ENCODE measurements around the gene CHST10. TPM values are rescaled to one million over a fixed set of nuclear protein-coding genes. Genes with fewer than 3 reads are reported as not detected.

Gene CHST10
- total RNA-seq, 2 experiments from 2014 or later, result 2.1 to 3.1 TPM

- peaks cover 1% of the 10 kb centered on the region for H3K27me3 Mint-ChIP-seq
- H3K4me1 Mint-ChIP-seq, result peaks cover 7% of the 10 kb centered on the region
- no peak overlapping the region for H3K4me3 Mint-ChIP-seq
- DNase-seq, result no peak
- H3K9me3 Mint-ChIP-seq, result no peaks in the 10 kb centered on the region
- POLR2A ChIA-PET, result no interaction called here
- no peaks in the 10 kb centered on the region for H3K36me3 Mint-ChIP-seq (ENCODE audit: low read depth)
- H3K27ac Mint-ChIP-seq, result no peak overlapping the region
- CTCF ChIA-PET, result interaction anchor here (1.2 to 2.3 kb wide), 2 partner anchors 10 to 31 kb away, joined by 3 to 6 read pairs; no protein-coding TSS in a partner anchor
These were observed 5.6 kb downstream of the CHST10 start for GRCh38 chr2:100411841-100412292.

- Mint-ChIP-seq H3K4me1 (no peaks in the 10 kb centered on the region), H3K4me3 (no peak overlapping the region), H3K27me3 (no peaks in the 10 kb centered on the region), H3K27ac (no peak overlapping the region), H3K36me3 (ENCODE audit: low read depth) (no peaks in the 10 kb centered on the region), H3K9me3 (no peaks in the 10 kb centered on the region)
- ChIA-PET CTCF (interaction anchor here (0.7 kb wide), 1 partner anchor 29 kb away, joined by 4 read pairs; no protein-coding TSS in a partner anchor), POLR2A (no interaction called here)
- DNase-seq, result no peak
These were observed 7.4 kb downstream of the CHST10 start for GRCh38 chr2:100409975-100410647.

- CTCF ChIA-PET, result interaction anchor here (0.7 kb wide), 1 partner anchor 28 kb away, joined by 4 read pairs; no protein-coding TSS in a partner anchor
- no peak for DNase-seq
- no peaks in the 10 kb centered on the region for H3K27me3 Mint-ChIP-seq
- H3K9me3 Mint-ChIP-seq, result no peaks in the 10 kb centered on the region
- POLR2A ChIA-PET, result no interaction called here
- no peak overlapping the region for H3K4me3 Mint-ChIP-seq
- H3K27ac Mint-ChIP-seq, result no peak overlapping the region
- no peaks in the 10 kb centered on the region for H3K4me1 Mint-ChIP-seq
- no peaks in the 10 kb centered on the region for H3K36me3 Mint-ChIP-seq (ENCODE audit: low read depth)
These were observed 8.0 kb downstream of the CHST10 start for GRCh38 chr2:100409461-100409860.

GRCh38 chr2:100408941-100409340, 8.5 kb downstream of the CHST10 start:
- no peak overlapping the region for H3K4me3 Mint-ChIP-seq
- CTCF ChIA-PET, result no interaction called here
- POLR2A ChIA-PET, result no interaction called here
- H3K9me3 Mint-ChIP-seq, result no peaks in the 10 kb centered on the region
- H3K27me3 Mint-ChIP-seq, result no peaks in the 10 kb centered on the region
- H3K4me1 Mint-ChIP-seq, result no peaks in the 10 kb centered on the region
- H3K27ac Mint-ChIP-seq, result no peak overlapping the region
- H3K36me3 Mint-ChIP-seq (ENCODE audit: low read depth), result no peaks in the 10 kb centered on the region
- no peak for DNase-seq

DNA sequence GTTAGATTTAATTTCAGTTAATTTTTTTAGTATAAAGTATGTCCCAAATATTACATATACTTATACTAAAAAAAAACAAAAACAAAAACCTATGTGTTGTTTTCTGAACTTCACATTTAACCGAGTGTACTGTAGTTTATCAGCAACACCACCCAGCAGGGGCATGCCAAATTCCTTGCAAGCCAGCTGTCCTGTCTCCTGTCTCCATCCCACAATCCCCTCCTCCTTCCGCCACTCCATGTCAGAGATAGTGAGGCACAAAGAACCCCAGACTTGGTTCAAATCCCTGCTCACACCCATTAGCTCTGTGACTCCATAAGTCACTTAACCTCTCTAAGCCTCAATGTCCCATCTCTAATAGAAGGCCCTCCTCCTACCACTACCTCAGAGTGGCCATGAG, 9.4 kb downstream of the CHST10 start:
- H3K4me3 Mint-ChIP-seq, result no peak overlapping the region
- H3K9me3 Mint-ChIP-seq, result no peaks in the 10 kb centered on the region
- POLR2A ChIA-PET, result no interaction called here
- no peaks in the 10 kb centered on the region for H3K27me3 Mint-ChIP-seq
- DNase-seq, result no peak
- H3K4me1 Mint-ChIP-seq, result no peaks in the 10 kb centered on the region
- CTCF ChIA-PET, result no interaction called here
- no peak overlapping the region for H3K27ac Mint-ChIP-seq
- H3K36me3 Mint-ChIP-seq (ENCODE audit: low read depth), result no peaks in the 10 kb centered on the region

DNA sequence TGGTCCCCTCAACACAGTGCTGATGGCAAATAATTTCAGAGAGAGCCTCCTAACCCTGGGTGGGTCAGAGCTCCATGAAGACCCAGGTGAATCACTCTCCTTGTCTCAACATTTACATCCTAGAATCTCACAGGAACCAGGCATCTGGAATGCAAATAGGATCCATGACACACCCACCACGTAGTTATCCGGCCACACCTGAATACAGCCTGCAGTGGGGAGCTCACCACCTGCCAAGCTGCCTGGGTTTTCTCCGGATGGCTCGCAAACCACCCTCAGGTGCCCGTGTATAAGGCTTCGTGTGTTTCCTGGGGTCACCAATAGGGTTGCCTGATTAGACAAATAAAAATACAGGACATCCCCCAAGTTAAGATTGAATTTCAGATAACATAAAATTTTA, 9.9 kb downstream of the CHST10 start:
- H3K4me3 Mint-ChIP-seq, result no peak overlapping the region
- ChIA-PET CTCF (no interaction called here), POLR2A (no interaction called here)
- DNase-seq, result no peak
- no peaks in the 10 kb centered on the region for H3K36me3 Mint-ChIP-seq (ENCODE audit: low read depth)
- no peaks in the 10 kb centered on the region for H3K27me3 Mint-ChIP-seq
- no peaks in the 10 kb centered on the region for H3K4me1 Mint-ChIP-seq
- H3K27ac Mint-ChIP-seq, result no peak overlapping the region
- no peaks in the 10 kb centered on the region for H3K9me3 Mint-ChIP-seq

DNA sequence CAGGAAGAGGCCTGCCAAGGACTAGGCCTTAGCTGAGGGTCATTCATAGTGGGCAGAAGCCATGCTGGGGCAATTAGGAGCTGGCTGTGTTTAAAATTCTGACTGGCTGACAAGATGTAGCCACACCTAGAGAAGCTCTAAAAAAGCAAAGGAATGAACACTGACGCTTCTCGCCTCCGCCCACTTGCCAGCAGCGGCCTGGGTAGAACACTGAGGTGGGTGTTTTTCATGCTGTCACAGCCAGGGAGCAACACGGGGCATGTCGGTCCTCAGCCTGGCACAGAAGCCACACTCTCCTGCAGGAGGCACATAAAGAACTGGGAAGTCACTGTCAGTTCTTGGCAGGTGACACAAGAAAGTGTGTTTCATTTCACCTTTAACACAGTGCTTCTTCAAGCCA, 10.4 kb downstream of the CHST10 start:
- CTCF ChIA-PET, result no interaction called here
- no peak for DNase-seq
- H3K36me3 Mint-ChIP-seq (ENCODE audit: low read depth), result no peaks in the 10 kb centered on the region

GRCh38 chr2:100406120-100406508, 11.4 kb downstream of the CHST10 start:
- CTCF ChIA-PET, result no interaction called here

More for the DNA sequence above, 10.4 kb downstream of the CHST10 start:
- no peak overlapping the region for H3K27ac Mint-ChIP-seq
- no peaks in the 10 kb centered on the region for H3K4me1 Mint-ChIP-seq
- H3K4me3 Mint-ChIP-seq, result no peak overlapping the region
- H3K9me3 Mint-ChIP-seq, result no peaks in the 10 kb centered on the region
- no peaks in the 10 kb centered on the region for H3K27me3 Mint-ChIP-seq
- POLR2A ChIA-PET, result no interaction called here

DNA sequence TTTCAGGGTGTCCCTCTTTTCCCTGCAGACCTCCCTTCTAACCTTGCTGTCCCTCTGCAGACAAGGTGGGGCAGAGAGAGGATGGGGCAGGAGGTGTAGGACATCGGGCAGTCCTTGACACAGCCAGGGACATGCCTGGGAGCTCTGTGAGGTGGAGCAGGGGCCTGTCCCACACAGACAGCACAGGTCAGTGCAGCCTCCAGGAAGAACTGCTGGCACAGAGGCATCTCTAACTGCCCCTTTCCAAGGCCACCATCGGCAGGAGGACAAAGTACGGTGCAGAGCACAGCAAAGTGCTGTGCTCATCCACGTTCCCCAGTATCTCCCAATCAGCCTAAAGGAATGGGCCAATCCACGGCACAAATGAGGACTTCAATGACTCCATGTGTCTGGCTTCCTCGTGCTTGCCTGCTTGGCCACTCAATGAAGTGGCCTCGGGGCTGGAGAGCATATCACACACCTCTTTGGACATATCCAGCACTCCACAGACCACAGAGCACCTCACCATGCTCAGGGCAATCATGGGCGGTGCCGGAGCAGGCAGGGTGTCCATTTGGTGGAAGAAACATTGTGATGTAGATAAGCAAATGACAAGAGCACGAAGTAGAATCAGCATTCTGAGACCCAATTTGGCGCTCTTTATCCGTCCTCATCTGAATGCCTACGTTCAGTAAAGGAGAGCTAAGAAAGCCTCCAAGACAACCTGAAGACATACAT, 11.9 kb downstream of the CHST10 start:
- DNase-seq, result no peak
- Mint-ChIP-seq H3K27me3 (no peaks in the 10 kb centered on the region), H3K36me3 (ENCODE audit: low read depth) (no peaks in the 10 kb centered on the region), H3K9me3 (no peaks in the 10 kb centered on the region), H3K4me1 (no peaks in the 10 kb centered on the region), H3K4me3 (no peak overlapping the region), H3K27ac (no peak overlapping the region)
- CTCF ChIA-PET, result no interaction called here
- POLR2A ChIA-PET, result no interaction called here

More at GRCh38 chr2:100406120-100406508, 11.4 kb downstream of the CHST10 start:
- H3K27me3 Mint-ChIP-seq, result no peaks in the 10 kb centered on the region
- H3K9me3 Mint-ChIP-seq, result no peaks in the 10 kb centered on the region
- H3K27ac Mint-ChIP-seq, result no peak overlapping the region
- no peak for DNase-seq
- POLR2A ChIA-PET, result no interaction called here
- H3K4me1 Mint-ChIP-seq, result no peaks in the 10 kb centered on the region
- no peak overlapping the region for H3K4me3 Mint-ChIP-seq
- H3K36me3 Mint-ChIP-seq (ENCODE audit: low read depth), result no peaks in the 10 kb centered on the region

DNA sequence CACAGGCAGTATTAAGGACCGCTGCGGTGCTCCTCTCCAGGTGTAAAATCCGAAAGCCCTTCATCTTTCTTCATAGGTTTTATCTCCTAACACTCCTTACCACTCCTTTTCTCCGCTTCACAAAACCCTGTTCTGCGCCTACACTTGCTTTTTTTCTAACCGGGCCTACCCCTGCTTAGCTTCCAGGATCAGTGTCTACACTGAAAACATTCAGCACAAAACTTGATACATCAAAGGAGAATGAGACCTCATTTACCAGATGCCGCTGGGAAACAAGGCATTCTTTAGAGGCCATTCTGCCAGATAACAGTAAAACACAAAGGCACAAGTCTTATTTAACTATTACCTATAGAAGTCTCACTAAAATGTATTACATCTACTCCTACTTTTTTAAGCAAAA, 13.1 kb downstream of the CHST10 start:
- CTCF ChIA-PET, result no interaction called here
- H3K36me3 Mint-ChIP-seq (ENCODE audit: low read depth), result no peaks in the 10 kb centered on the region
- H3K27ac Mint-ChIP-seq, result no peak overlapping the region
- H3K4me3 Mint-ChIP-seq, result no peak overlapping the region
- H3K9me3 Mint-ChIP-seq, result no peaks in the 10 kb centered on the region
- POLR2A ChIA-PET, result no interaction called here
- H3K27me3 Mint-ChIP-seq, result no peaks in the 10 kb centered on the region
- no peak for DNase-seq
- no peaks in the 10 kb centered on the region for H3K4me1 Mint-ChIP-seq

DNA sequence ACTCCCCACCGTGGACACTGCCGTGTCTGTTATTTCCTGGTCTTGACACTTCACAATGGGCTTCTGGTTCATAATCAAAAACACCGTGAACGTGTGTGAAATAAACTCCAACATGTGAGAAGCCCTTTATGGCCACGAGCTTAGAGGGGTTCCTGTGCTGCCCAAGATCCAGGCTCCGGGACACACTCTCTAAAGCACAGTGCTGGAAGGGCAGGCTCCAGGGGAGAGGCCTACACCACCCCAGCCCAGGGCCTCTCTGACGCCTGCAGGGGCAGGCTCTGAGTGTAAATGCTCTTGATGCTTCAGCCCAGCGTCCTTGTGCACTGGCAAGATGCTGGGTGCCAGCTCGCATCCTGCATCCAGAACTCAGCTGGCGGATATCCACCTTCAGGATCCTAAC, 13.7 kb downstream of the CHST10 start:
- Mint-ChIP-seq H3K4me3 (no peak overlapping the region), H3K4me1 (no peaks in the 10 kb centered on the region), H3K27me3 (no peaks in the 10 kb centered on the region), H3K27ac (no peak overlapping the region), H3K9me3 (no peaks in the 10 kb centered on the region), H3K36me3 (ENCODE audit: low read depth) (no peaks in the 10 kb centered on the region)
- no peak for DNase-seq
- ChIA-PET POLR2A (no interaction called here), CTCF (no interaction called here)

- POLR2A ChIA-PET, result no interaction called here
- DNase-seq, result no peak
- Mint-ChIP-seq H3K27me3 (no peaks in the 10 kb centered on the region), H3K36me3 (ENCODE audit: low read depth) (no peaks in the 10 kb centered on the region), H3K4me3 (no peak overlapping the region), H3K9me3 (no peaks in the 10 kb centered on the region), H3K27ac (no peak overlapping the region), H3K4me1 (no peaks in the 10 kb centered on the region)
- CTCF ChIA-PET, result no interaction called here
These were observed 16.2 kb downstream of the CHST10 start for GRCh38 chr2:100401268-100401667.

- no peak overlapping the region for H3K27ac Mint-ChIP-seq
- no peak for DNase-seq
- H3K9me3 Mint-ChIP-seq, result no peaks in the 10 kb centered on the region
- H3K4me1 Mint-ChIP-seq, result no peaks in the 10 kb centered on the region
- ChIA-PET CTCF (no interaction called here), POLR2A (no interaction called here)
- no peaks in the 10 kb centered on the region for H3K27me3 Mint-ChIP-seq
- no peak overlapping the region for H3K4me3 Mint-ChIP-seq
- no peaks in the 10 kb centered on the region for H3K36me3 Mint-ChIP-seq (ENCODE audit: low read depth)
These were observed 17.8 kb downstream of the CHST10 start for GRCh38 chr2:100399714-100400113.

GRCh38 chr2:100397976-100398375, 19.5 kb downstream of the CHST10 start:
- Mint-ChIP-seq H3K4me3 (no peak overlapping the region), H3K27ac (no peak overlapping the region), H3K9me3 (no peaks in the 10 kb centered on the region), H3K27me3 (no peaks in the 10 kb centered on the region), H3K36me3 (ENCODE audit: low read depth) (no peaks in the 10 kb centered on the region), H3K4me1 (no peaks in the 10 kb centered on the region)
- POLR2A ChIA-PET, result no interaction called here
- no peak for DNase-seq
- CTCF ChIA-PET, result no interaction called here

Data from activated CD4-positive, alpha-beta memory T cell treated with anti-CD3 and anti-CD28 coated beads, Interleukin-2, amount 10 ng/mL, durations not matched to agents 7 days and 5 days (primary cell).